Measurements from ENCODE around the gene RAB1B. TPM values are rescaled to one million over a fixed set of nuclear protein-coding genes. Genes with fewer than 3 reads are reported as not detected.
"Not testable (repeated sequence)": the region's sequence is repeated elsewhere in the genome, so short reads cannot be mapped to it uniquely, and the experiment has no call there.

RAB1B gene
- total RNA-seq, 4 donors from 2014 or later: 40.6 to 146 (median 94.6) TPM

DNA sequence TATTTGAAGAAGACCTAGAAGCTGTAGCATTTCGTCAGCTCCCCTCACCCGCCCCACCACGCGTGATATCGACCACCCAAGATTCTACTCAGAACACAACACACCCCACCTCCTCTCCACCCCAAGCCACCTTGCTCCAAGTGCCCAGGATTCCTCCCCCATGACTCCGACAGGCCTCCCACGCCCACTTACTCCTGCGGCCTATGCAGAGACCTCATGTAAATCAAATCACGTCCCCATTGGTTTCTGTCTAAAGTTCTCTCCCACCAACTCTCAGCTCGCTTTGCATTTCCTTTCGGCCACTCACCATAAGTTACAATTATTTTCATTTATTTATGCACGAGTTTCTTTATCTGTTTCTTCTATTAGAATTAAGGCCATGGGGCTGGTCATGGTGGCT lies 34.2 kb downstream of the RAB1B start:
- intact Hi-C loops (cut with DNase I; ENCODE audit: low total_unique reads): no loop called here
- no peaks in the 10 kb centered on the region for H3K4me1 ChIP-seq
- TF ChIP-seq, protein P1, sequence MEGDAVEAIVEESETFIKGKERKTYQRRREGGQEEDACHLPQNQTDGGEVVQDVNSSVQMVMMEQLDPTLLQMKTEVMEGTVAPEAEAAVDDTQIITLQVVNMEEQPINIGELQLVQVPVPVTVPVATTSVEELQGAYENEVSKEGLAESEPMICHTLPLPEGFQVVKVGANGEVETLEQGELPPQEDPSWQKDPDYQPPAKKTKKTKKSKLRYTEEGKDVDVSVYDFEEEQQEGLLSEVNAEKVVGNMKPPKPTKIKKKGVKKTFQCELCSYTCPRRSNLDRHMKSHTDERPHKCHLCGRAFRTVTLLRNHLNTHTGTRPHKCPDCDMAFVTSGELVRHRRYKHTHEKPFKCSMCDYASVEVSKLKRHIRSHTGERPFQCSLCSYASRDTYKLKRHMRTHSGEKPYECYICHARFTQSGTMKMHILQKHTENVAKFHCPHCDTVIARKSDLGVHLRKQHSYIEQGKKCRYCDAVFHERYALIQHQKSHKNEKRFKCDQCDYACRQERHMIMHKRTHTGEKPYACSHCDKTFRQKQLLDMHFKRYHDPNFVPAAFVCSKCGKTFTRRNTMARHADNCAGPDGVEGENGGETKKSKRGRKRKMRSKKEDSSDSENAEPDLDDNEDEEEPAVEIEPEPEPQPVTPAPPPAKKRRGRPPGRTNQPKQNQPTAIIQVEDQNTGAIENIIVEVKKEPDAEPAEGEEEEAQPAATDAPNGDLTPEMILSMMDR (IDR thresholded peaks at IDR 0.05): no peak
- no peak for TF ChIP-seq POLR2A (IDR thresholded peaks at IDR 0.05)

DNA sequence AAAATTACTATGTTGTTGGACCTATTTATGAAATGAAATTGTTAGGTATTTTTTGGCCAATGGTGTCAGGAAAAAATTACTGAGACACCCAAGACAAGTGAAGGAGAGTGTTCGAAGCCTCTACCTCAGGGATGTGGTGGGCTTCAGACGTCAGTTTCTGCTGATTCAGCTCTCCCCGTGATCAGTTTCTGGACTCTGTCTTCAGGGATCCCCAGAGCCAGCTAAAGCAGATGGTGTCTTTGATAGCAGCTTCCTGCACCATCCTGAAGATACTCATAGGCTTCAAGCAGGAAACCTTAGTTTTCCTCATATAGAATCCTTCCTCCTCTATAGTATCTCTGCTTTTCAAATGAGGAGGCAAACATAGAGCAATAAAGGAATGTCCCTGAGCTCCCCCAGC lies 41.0 kb downstream of the RAB1B start:
- no peak for DNase-seq
- no peaks in the 10 kb centered on the region for H3K36me3 ChIP-seq
- no peak for TF ChIP-seq POLR2A (IDR thresholded peaks at IDR 0.05)
- TF ChIP-seq, protein P1 (IDR thresholded peaks at IDR 0.05): no peak
- H3K4me1 ChIP-seq: peaks cover 0 to 8% of the 10 kb centered on the region in 2 donors
- H3K27ac ChIP-seq: no peak overlapping the region
- H3K9me3 ChIP-seq: no peaks in the 10 kb centered on the region
- no peak overlapping the region for H3K4me3 ChIP-seq
- intact Hi-C loops (cut with DNase I; ENCODE audit: low total_unique reads): no loop called here
- H3K27me3 ChIP-seq: no peaks in the 10 kb centered on the region

More for the DNA sequence above, 34.2 kb downstream of the RAB1B start:
- Histone ChIP-seq H3K27me3 (no peaks in the 10 kb centered on the region), H3K36me3 (no peaks in the 10 kb centered on the region), H3K27ac (no peak overlapping the region), H3K4me3 (no peak overlapping the region), H3K9me3 (no peaks in the 10 kb centered on the region)
- no peak for DNase-seq

DNA sequence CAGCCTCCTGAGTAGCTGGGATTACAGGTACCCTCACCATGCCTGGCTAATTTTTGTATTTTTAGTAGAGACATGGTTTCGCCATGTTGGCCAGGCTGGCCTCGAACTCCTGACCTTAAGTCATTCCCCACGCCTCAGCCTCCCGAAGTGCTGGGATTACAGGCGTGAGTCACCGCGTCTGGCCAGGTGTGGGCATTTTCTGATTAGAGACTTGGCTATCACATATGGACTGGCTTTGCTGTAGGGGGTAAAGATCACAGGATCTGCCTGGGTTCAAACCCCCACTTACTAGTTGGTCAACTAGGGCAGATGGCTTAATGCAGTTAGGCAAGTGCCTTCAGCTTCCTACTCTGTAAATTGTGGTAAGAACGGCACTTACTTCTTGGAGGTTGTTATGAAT lies 41.9 kb downstream of the RAB1B start:
- H3K4me1 ChIP-seq: peaks cover 0 to 8% of the 10 kb centered on the region in 2 donors
- DNase-seq: no peak
- intact Hi-C loops (cut with DNase I; ENCODE audit: low total_unique reads): no loop called here

DNA sequence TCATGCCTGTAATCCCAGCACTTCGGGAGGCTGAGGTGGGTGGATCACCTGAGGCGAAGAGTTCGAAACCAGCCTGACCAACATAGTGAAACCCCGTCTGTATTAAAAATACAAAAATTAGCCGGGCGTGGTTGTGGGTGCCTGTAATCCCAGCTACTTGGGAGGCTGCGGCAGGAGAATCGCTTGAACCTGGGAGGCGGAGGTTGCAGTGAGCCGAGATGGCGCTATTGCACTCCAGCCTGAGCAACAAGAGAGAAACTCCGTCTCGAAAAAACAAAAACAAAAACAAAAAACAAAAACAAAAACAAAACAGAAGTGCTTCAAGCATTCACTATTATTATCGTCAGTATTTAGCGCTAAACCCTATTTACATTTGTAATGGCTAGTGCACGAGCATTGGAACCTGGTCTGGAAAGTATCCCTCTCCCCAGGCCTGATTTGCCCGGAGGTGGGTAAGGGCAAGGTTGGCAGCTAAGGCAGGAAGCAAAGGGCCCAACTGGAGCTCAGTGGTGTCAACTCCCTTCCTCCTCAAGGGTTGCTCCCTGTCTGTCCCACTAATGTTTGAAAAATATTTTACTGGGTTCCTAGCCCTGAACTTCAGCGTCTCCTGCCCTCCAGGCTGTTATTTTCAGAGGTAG lies 42.5 kb downstream of the RAB1B start:
- not testable (repeated sequence) for DNase-seq

More for the DNA sequence above, 41.9 kb downstream of the RAB1B start:
- Histone ChIP-seq H3K36me3 (no peaks in the 10 kb centered on the region), H3K27me3 (no peaks in the 10 kb centered on the region), H3K27ac (no peak overlapping the region), H3K9me3 (no peaks in the 10 kb centered on the region), H3K4me3 (no peak overlapping the region)
- TF ChIP-seq, protein P1 (IDR thresholded peaks at IDR 0.05): no peak

DNA sequence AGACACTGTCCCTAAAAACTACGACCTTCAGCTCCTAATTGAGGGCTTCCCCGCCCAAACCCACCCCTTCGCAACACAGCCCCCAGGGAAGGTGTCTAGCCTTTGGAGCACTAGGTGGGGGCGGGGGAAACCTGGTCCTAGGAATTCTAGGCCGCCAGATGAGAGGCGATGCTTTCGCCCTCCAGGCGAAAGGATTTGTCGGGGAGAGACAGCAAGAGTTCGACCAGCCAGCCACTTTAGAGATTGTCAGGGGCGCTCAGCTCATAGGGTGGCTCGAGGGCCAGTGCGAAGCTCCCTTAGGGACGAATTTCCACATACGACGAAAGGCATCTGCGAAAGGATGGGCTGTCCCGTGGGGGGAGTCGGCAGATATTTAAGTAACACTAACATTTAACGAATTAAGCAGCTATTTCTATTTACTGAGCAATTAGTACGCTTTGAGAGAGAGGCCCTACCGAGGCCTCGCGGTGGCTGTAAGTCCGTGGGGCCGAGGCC lies 43.1 kb downstream of the RAB1B start:
- intact Hi-C loops (cut with DNase I; ENCODE audit: low total_unique reads): no loop called here
- Histone ChIP-seq H3K36me3 (no peaks in the 10 kb centered on the region), H3K27me3 (no peaks in the 10 kb centered on the region), H3K4me1 (peaks cover 0 to 8% of the 10 kb centered on the region in 2 donors), H3K9me3 (no peaks in the 10 kb centered on the region), H3K27ac (peak overlapping the region; percentile 86 to 93), H3K4me3 (peak overlapping the region; percentile 43 to 45)
- TF ChIP-seq, protein P1 (IDR thresholded peaks at IDR 0.05): peak in 1 of 4 experiments; percentile 93
- TF ChIP-seq POLR2A (IDR thresholded peaks at IDR 0.05): no peak
- DNase-seq: no peak

More for the DNA sequence above, 42.5 kb downstream of the RAB1B start:
- H3K4me3 ChIP-seq; H3K4me1 ChIP-seq; H3K27me3 ChIP-seq; intact Hi-C loops (cut with DNase I; ENCODE audit: low total_unique reads); H3K36me3 ChIP-seq; H3K9me3 ChIP-seq: not testable (repeated sequence)
- H3K27ac ChIP-seq: peak overlapping the region in 1 of 2 donors; percentile 93

Measured in uterus (tissue), 4 donors.